Activated T-cell treated with anti-CD3 and anti-CD28 coated beads, Interleukin-2, amount 50 U/mL, for 4 hours (primary cell): ENCODE measurements around the gene RPN2. TPM values are rescaled to one million over a fixed set of nuclear protein-coding genes. Genes with fewer than 3 reads are reported as not detected.

Experiments used
- ATAC-seq, 2 donors: fragments of 200-7000 bp; cut with Tn5 transposase; one replicate each; pipeline ENCODE4 v1.10.0; 2021
- DNase-seq: peaks from one replicate; pipeline ENCODE4 v3.0.0-alpha.2; 2020
- H3K27me3 Mint-ChIP-seq: one replicate; pipeline ENCODE4 v1.8.0; 2021; ENCODE audit warnings: low read depth, mixed read lengths
- H3K36me3 Mint-ChIP-seq: one replicate; pipeline ENCODE4 v1.8.0; 2022; ENCODE audit warnings: mixed read lengths; ENCODE audit not compliant: insufficient read depth
- H3K4me1 Mint-ChIP-seq: one replicate; pipeline ENCODE4 v1.8.0; 2021; ENCODE audit warnings: low read depth, mixed read lengths
- H3K4me3 Mint-ChIP-seq: one replicate; pipeline ENCODE4 v1.8.0; 2021; ENCODE audit warnings: mild to moderate bottlenecking, moderate library complexity, mixed read lengths
- H3K9me3 Mint-ChIP-seq: one replicate; pipeline ENCODE4 v1.8.0; 2021; ENCODE audit warnings: mixed read lengths
- total RNA-seq, 3 donors: library from RNA; stranded (reverse); gene quantifications; one replicate each; pipeline ENCODE4 v1.2.1, GENCODE V29; 2021

The RPN2 gene
- total RNA-seq, 3 donors from 2014 or later, result 186 to 199 (median 188) TPM

DNA sequence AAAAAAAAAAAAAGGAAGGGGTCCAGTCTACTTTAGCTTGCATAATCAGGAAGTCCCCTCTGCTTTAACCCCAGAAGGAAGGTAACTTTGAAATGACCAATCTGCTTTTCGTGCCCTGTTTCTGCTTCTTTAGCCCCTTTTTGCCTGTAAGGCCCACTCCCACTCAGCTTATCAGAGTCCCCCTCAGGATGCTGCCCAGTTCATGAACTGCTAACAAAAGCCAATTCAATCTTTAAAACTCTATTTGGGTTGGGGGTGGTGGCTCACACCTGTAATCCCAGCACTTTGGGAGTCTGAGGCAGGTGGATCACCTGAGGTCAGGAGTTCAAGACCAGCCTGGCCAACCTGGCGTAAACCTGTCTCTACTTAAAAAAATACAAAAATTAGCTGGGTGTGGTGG lies 70.2 kb downstream of the RPN2 start:
- Mint-ChIP-seq H3K9me3 (peaks cover 3% of the 10 kb centered on the region), H3K4me3 (no peak overlapping the region), H3K4me1 (no peaks in the 10 kb centered on the region), H3K27me3 (peaks cover under 1% of the 10 kb centered on the region), H3K36me3 (peaks cover 5% of the 10 kb centered on the region)
- ATAC-seq, result no peak
- no peak for DNase-seq

DNA sequence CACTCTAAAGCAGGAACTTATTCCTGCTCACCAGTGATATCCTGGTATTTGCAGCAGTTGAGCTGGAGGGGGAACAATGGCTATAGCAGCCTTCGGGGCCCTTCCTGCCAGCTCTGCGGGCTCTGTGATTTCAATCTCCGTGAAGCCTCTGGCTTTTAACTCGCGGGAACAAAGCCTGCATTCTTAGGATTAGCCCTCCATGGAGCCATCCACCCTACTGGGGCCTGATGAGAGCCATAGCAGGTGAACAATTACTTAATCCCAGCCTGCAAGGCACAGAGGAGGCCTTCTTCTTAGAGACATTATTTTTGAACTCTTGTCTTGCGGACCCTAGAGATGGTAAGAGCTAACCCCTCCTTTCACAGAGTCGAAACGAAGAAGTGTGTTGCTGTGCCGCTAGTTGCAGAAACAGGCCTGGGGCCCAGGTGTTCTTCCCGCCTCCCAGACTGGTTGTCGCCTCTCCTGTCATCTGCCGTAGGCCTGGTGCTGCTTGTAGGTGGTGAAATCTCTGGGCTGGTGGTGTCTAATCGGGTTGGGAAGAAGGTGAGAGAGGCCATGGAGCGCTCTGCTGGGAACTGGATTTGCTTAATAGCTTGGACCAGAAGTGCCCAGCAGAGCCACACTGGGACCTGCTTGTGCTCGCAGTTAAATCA lies 72.8 kb downstream of the RPN2 start:
- Mint-ChIP-seq H3K9me3 (peaks cover 6% of the 10 kb centered on the region), H3K36me3 (peaks cover 5% of the 10 kb centered on the region), H3K4me3 (no peak overlapping the region), H3K4me1 (no peaks in the 10 kb centered on the region), H3K27me3 (peaks cover 3% of the 10 kb centered on the region)
- DNase-seq, result no peak
- no peak for ATAC-seq

DNA sequence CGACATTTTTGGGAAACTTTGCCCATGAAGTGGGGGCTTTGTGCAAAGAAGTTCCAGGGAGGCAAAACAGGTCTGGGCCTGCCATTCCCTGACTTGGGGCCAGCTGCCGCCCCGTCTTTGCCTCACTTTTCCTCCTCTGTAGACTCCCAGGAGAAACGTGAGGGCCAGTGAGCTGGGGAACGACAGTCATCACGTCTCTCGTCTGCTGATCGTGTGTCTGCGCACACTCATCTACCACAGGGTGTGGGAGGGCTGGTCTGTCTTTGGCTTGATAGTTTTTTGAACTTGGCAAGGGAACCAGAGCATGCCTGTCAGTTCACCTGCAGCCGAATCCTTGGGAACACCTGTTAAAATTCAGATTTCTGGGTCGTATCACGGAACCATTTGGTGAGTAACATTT lies 74.0 kb downstream of the RPN2 start:
- Mint-ChIP-seq H3K4me1 (no peaks in the 10 kb centered on the region), H3K4me3 (no peak overlapping the region), H3K9me3 (peaks cover 6% of the 10 kb centered on the region), H3K27me3 (peaks cover 3% of the 10 kb centered on the region), H3K36me3 (peaks cover 5% of the 10 kb centered on the region)
- DNase-seq (no peak), ATAC-seq (no peak)

DNA sequence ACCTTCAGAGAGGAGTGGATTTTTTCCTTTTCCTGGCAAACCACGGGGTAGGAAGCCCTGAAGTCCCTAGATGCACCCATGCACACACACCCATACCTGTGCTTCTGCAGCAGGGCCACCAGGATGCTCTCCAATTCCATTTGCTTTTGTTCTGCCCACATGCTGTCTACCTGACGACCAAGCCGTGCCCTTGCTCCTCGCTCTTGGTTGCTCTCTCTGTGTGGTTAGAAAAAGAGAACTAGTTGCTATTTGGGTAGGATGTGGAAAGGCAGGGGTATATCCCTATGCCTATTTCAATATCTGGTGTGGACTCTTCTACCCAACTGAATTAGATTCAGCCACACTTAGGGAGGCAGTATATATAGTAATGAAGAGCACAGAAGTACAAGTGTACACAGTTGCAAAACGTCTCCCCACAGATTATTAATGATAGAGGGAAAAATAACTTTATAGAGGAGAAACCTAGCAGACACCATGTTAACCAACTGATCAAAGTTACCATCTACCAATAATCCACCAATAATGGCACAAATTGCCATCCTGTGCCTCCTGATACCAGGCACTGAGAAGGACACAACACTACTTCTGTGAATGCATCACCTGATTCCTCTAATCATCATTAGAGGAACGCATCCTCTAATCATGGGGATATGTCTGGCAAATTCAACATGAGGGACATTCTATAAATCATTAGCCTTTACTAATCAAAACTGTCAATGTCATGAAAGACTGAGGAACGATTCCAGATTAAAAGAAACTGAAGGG lies 75.2 kb downstream of the RPN2 start:
- no peak for DNase-seq
- H3K27me3 Mint-ChIP-seq, result peaks cover 7% of the 10 kb centered on the region
- ATAC-seq, result no peak
- peaks cover 6% of the 10 kb centered on the region for H3K9me3 Mint-ChIP-seq
- H3K36me3 Mint-ChIP-seq, result no peaks in the 10 kb centered on the region
- H3K4me3 Mint-ChIP-seq, result no peak overlapping the region
- no peaks in the 10 kb centered on the region for H3K4me1 Mint-ChIP-seq

DNA sequence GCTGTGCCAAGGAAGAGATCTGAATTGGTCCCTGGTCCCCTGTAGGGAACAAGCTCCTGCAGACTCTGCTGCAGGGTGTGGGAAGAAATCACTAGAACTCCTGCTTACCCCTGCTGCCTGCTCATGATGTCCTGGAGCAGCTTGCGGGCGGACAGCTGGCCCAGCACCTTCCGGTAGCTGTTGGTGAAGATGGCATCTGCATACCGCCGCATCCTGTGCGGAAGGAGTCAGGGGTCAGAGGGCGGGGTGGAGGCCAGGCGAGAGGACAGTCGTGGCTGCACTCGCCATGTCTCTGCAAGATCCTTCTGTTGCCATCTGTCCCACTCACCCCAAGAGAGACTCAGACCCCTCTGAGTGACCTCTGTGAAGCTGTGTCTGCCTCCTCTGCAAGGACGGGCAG lies 77.2 kb downstream of the RPN2 start:
- H3K4me3 Mint-ChIP-seq, result no peak overlapping the region
- DNase-seq, result no peak
- no peaks in the 10 kb centered on the region for H3K36me3 Mint-ChIP-seq
- H3K4me1 Mint-ChIP-seq, result no peaks in the 10 kb centered on the region
- peaks cover 6% of the 10 kb centered on the region for H3K9me3 Mint-ChIP-seq
- ATAC-seq, result no peak
- H3K27me3 Mint-ChIP-seq, result peaks cover 19% of the 10 kb centered on the region

DNA sequence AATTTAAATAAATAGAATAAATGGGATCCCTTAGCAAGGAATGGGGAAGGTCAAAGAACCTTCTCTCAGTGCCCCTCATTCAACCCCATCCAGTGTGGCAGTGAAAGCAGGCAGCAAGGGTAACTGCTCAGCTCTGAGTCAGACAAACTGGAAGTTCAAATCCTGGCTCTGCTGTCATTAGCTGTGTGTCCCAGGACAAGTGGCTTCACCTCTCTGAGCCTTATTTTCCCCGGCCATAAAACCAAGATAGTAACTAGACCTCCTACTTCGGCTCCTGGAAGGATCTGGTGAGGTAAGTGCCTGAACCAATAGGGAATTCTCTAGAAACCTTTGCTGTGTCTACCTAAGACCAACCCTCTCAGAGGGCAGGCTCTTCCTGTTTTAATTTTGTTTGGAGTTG lies 78.4 kb downstream of the RPN2 start:
- ATAC-seq, result no peak
- DNase-seq, result no peak
- Mint-ChIP-seq H3K36me3 (no peaks in the 10 kb centered on the region), H3K9me3 (peaks cover 6% of the 10 kb centered on the region), H3K4me1 (no peaks in the 10 kb centered on the region), H3K4me3 (no peak overlapping the region), H3K27me3 (peaks cover 19% of the 10 kb centered on the region)

DNA sequence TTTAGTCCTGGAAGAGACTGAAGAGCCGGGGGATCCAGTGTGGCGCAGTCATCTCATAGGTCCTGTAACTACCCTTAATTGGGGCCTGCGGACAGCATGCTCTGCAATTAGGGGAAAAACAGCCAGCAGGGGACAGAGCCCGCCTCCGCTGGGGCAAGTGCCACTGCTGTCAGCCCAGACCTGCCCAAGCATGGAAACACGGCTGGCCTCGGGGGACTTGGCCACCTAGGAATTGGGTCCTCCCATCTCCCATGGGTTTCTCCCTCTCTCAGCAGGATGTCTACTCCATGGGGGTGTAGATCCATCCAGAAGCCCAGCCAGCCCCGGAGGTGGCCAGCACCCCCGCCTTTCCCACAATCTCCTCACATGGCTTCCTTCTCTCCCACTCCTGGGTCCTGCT lies 78.9 kb downstream of the RPN2 start:
- ATAC-seq (no peak), DNase-seq (no peak)
- Mint-ChIP-seq H3K36me3 (no peaks in the 10 kb centered on the region), H3K9me3 (peaks cover 6% of the 10 kb centered on the region), H3K27me3 (peaks cover 19% of the 10 kb centered on the region), H3K4me3 (no peak overlapping the region), H3K4me1 (no peaks in the 10 kb centered on the region)

DNA sequence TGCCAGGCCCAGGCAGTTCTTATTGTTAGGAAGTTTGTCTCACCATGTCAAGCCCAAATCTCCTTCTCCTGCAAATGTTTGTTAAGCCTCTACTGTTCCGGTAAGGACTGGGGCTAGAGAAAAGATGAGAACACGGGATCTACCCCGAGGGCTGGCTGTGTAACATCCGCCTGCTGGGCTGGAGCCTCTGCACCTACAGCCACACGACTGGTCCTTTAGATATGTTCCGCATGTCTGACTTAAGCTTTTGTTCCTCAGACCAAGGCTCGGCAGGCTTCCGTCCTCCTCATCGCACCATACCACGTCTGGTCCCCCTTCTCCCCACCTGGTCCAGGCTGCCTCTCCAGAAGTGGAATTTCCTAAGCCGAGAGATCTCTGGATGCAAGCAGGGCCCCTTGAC lies 79.9 kb downstream of the RPN2 start:
- peaks cover 19% of the 10 kb centered on the region for H3K27me3 Mint-ChIP-seq
- H3K4me1 Mint-ChIP-seq, result no peaks in the 10 kb centered on the region
- ATAC-seq (no peak), DNase-seq (no peak)
- no peak overlapping the region for H3K4me3 Mint-ChIP-seq
- H3K36me3 Mint-ChIP-seq, result no peaks in the 10 kb centered on the region
- H3K9me3 Mint-ChIP-seq, result peaks cover 6% of the 10 kb centered on the region

DNA sequence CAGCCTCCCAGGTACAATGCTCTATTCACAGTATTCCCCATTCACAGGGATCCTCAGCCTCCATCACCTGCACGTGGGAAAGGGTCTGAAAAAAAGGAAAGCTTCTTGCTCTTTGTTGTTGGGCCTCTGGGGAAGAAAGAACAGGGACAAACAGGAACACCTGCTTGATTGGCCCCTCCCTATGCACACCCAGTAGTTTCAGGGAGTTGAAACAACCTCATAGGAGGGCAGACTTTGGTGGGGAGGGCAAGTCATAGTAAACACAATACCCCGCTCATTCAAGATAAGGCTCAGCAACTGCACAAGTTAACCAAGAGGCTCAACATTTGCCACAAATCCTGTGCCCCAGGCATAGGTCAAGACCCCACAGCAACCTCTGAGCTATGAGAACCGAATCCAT lies 80.7 kb downstream of the RPN2 start:
- Mint-ChIP-seq H3K27me3 (peaks cover 16% of the 10 kb centered on the region), H3K36me3 (no peaks in the 10 kb centered on the region), H3K9me3 (no peaks in the 10 kb centered on the region), H3K4me1 (no peaks in the 10 kb centered on the region), H3K4me3 (no peak overlapping the region)
- DNase-seq, result no peak
- ATAC-seq, result no peak

DNA sequence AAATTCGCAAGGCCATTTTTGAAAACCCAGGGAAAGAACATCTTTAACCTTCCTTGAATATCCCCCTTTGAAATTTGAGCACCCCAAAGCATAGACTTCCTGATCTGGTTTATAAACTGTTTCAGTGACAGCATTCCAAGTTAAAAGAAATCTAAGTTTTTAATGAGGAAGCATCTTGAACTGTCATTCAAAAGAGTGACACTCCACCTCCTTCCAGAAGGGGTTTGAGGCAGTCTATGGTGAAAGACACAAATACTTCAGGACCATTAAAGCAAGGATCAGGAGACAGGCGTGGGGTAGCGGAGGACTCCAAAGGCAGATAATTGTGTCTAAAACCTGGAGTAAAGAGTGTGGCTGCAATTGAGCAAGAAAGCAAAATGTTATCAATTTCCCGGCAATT lies 81.8 kb downstream of the RPN2 start:
- Mint-ChIP-seq H3K4me1 (no peaks in the 10 kb centered on the region), H3K36me3 (no peaks in the 10 kb centered on the region), H3K27me3 (peaks cover 16% of the 10 kb centered on the region), H3K4me3 (no peak overlapping the region), H3K9me3 (no peaks in the 10 kb centered on the region)
- DNase-seq, result no peak
- ATAC-seq, result no peak

DNA sequence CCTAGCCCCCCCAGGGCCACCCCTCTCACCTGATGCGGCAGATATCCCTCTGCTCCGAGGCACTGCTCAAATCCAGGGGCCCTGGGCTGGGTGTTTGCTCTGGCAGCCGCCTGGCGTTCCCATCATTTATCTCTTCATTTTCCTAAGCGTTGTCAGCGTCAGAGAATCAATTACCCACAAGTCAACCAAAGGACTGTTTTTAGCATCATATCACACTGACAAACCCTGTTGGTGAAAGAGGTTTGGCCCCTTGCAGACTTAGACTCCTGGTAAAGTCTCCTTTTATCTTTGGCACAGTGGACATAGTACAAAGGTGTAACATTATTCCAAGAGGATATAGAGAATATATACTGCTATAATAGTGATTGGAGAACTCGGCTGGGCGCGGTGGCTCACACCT lies 82.6 kb downstream of the RPN2 start, which contains the start of gene GHRH:
GHRH (minus strand) TSS at position 101 of the 400 bp plus-strand sequence. CDS start 4,925 bp downstream, outside the sequence.
- Mint-ChIP-seq H3K4me1 (no peaks in the 10 kb centered on the region), H3K9me3 (no peaks in the 10 kb centered on the region), H3K4me3 (no peak within 1 kb of the TSS), H3K36me3 (no peaks in the 10 kb centered on the region), H3K27me3 (peaks cover 16% of the 10 kb centered on the region)
- DNase-seq, result no peak
- no peak for ATAC-seq

DNA sequence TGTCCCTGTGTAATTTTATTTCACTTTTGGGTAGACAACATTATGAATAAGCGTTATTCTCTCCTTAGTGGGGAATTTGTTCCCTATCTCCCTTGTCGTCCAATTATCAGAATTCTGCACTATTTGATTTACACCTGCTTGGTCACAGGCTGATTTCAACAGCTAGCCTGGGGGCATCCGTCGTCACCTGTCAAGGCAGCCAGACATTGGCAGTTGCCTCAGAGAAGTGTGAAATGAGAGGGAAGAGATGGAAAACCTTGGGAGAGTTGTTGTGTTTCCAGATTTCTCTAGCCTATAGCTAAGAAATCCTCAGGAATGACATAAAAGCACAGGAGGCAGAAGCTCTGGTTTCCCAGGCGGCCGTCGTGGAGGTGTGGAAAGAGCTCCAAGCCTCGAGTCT lies 83.4 kb downstream of the RPN2 start:
- Mint-ChIP-seq H3K4me3 (no peak overlapping the region), H3K27me3 (peaks cover 16% of the 10 kb centered on the region), H3K4me1 (no peaks in the 10 kb centered on the region), H3K36me3 (no peaks in the 10 kb centered on the region), H3K9me3 (no peaks in the 10 kb centered on the region)
- no peak for ATAC-seq
- no peak for DNase-seq

DNA sequence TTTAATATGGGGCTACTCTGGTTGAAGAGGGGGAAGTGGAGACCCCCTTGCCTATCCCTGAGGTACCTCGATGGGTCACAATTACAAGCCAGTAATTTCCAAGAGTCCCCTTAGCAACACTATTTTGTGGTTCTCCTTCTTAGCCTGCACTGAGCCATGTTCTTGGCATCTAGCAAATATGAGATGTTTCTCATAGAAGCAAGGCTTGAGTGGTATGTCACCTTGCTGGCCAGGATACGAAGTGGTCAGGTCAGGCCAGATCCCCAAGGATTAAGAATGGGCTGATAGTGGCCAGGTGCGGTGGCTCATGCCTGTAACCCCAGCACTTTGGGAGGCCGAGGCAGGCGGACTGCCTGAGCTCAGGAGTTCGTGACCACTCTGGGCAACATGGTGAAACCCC lies 84.6 kb downstream of the RPN2 start:
- DNase-seq, result no peak
- Mint-ChIP-seq H3K36me3 (no peaks in the 10 kb centered on the region), H3K4me1 (no peaks in the 10 kb centered on the region), H3K27me3 (peaks cover 16% of the 10 kb centered on the region), H3K9me3 (no peaks in the 10 kb centered on the region), H3K4me3 (no peak overlapping the region)
- ATAC-seq, result no peak

DNA sequence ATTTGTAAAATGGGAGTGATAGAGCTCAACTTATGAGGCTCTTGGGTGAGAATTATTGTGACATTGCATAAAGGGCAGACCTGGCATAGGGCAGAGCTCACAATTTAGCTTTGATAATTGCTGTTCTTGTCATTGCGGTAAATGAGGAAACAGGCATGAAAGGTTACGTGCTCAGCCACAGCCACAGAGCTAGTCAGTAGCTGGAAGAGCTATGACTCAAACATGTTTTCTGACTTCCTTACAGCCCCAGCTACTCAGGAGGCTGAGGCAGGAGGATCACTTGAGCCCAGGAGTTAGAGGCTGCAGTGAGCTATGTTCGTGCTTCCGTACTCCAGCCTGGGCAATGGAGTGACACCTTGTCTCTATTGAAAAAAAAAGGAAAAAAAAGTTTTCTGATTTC lies 86.0 kb downstream of the RPN2 start:
- no peaks in the 10 kb centered on the region for H3K4me1 Mint-ChIP-seq
- H3K4me3 Mint-ChIP-seq, result no peak overlapping the region
- DNase-seq (no peak), ATAC-seq (peak; percentile 63 to 72)
- no peaks in the 10 kb centered on the region for H3K36me3 Mint-ChIP-seq
- no peaks in the 10 kb centered on the region for H3K9me3 Mint-ChIP-seq
- peaks cover 9% of the 10 kb centered on the region for H3K27me3 Mint-ChIP-seq

DNA sequence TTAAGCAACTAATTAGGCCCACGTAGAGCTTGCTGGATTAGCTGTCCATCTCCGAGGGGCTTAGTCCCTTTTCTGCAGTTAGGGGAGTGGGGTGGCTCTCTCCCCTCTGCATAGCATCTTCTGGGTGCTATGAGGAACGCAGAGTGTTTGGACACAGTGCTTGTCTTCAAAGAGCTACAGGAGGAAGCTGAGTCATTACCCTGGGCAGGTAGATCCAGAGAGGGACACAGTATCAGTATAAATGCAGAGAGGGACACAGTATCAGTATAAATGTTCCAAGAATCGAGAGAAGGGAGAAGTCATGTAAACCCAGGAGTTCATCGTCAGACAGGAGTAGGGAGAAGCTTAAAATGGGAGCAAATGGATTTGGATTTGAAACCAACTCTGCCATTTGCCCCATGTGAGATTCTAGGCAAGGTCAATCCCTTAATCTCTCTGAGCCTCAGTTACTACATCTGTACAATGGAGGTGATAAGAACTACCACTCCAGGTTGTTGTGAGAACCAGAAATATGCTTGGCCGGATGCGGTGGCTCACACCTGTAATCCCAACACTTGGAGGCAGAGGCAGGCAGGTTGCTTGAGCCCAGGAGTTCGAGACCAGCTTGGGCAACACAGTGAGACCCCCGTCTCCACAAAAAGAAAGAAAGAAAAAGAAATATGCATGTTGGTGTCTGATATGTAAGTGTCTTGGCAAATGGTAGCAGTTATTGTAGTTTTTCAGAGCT lies 88.0 kb downstream of the RPN2 start:
- Mint-ChIP-seq H3K36me3 (no peaks in the 10 kb centered on the region), H3K9me3 (no peaks in the 10 kb centered on the region), H3K4me1 (no peaks in the 10 kb centered on the region), H3K27me3 (no peaks in the 10 kb centered on the region), H3K4me3 (no peak overlapping the region)
- ATAC-seq, result no peak
- DNase-seq, result no peak
